ENCODE measurements around the gene PDGFC. TPM values are rescaled to one million over a fixed set of nuclear protein-coding genes. Genes with fewer than 3 reads are reported as not detected.

The PDGFC gene
- total RNA-seq, 1 donor from 2014 or later: 82.5 TPM

GRCh38 chr4:156896527-156896926, 75.1 kb downstream of the PDGFC start:
- TF ChIP-seq CTCF (IDR thresholded peaks at IDR 0.05; ENCODE audit: insufficient read depth, low read length, poor library complexity, severe bottlenecking): no peak
- DNase-seq (ENCODE audit: low read depth): no peak
- no peaks in the 10 kb centered on the region for H3K36me3 ChIP-seq (ENCODE audit: control insufficient read depth, insufficient read depth, low read length)

GRCh38 chr4:156894234-156894633, 77.4 kb downstream of the PDGFC start:
- Histone ChIP-seq H3K27me3 (ENCODE audit: control insufficient read depth, insufficient read depth, low read length) (no peaks in the 10 kb centered on the region), H3K4me3 (ENCODE audit: low read depth, low read length) (no peak overlapping the region), H3K36me3 (ENCODE audit: control insufficient read depth, insufficient read depth, low read length) (no peaks in the 10 kb centered on the region)
- no peak for TF ChIP-seq CTCF (IDR thresholded peaks at IDR 0.05; ENCODE audit: insufficient read depth, low read length, poor library complexity, severe bottlenecking)
- DNase-seq (ENCODE audit: low read depth): no peak

More at GRCh38 chr4:156896527-156896926, 75.1 kb downstream of the PDGFC start:
- no peaks in the 10 kb centered on the region for H3K27me3 ChIP-seq (ENCODE audit: control insufficient read depth, insufficient read depth, low read length)
- no peak overlapping the region for H3K4me3 ChIP-seq (ENCODE audit: low read depth, low read length)

- TF ChIP-seq CTCF (IDR thresholded peaks at IDR 0.05; ENCODE audit: insufficient read depth, low read length, poor library complexity, severe bottlenecking): no peak
- no peak overlapping the region for H3K4me3 ChIP-seq (ENCODE audit: low read depth, low read length)
- no peaks in the 10 kb centered on the region for H3K27me3 ChIP-seq (ENCODE audit: control insufficient read depth, insufficient read depth, low read length)
- no peak for DNase-seq (ENCODE audit: low read depth)
- H3K36me3 ChIP-seq (ENCODE audit: control insufficient read depth, insufficient read depth, low read length): no peaks in the 10 kb centered on the region
Observed at GRCh38 chr4:156892805-156893204, 78.8 kb downstream of the PDGFC start.

- H3K36me3 ChIP-seq (ENCODE audit: control insufficient read depth, insufficient read depth, low read length): no peaks in the 10 kb centered on the region
- H3K27me3 ChIP-seq (ENCODE audit: control insufficient read depth, insufficient read depth, low read length): no peaks in the 10 kb centered on the region
- peak; percentile 90 for DNase-seq (ENCODE audit: low read depth)
- no peak for TF ChIP-seq CTCF (IDR thresholded peaks at IDR 0.05; ENCODE audit: insufficient read depth, low read length, poor library complexity, severe bottlenecking)
- H3K4me3 ChIP-seq (ENCODE audit: low read depth, low read length): no peak overlapping the region
Observed at GRCh38 chr4:156889616-156890594, 81.7 kb downstream of the PDGFC start.

GRCh38 chr4:156888762-156889161, 82.8 kb downstream of the PDGFC start:
- DNase-seq (ENCODE audit: low read depth): peak; percentile 90

More at GRCh38 chr4:156888762-156889161, 82.8 kb downstream of the PDGFC start:
- no peak for TF ChIP-seq CTCF (IDR thresholded peaks at IDR 0.05; ENCODE audit: insufficient read depth, low read length, poor library complexity, severe bottlenecking)
- Histone ChIP-seq H3K36me3 (ENCODE audit: control insufficient read depth, insufficient read depth, low read length) (no peaks in the 10 kb centered on the region), H3K4me3 (ENCODE audit: low read depth, low read length) (no peak overlapping the region), H3K27me3 (ENCODE audit: control insufficient read depth, insufficient read depth, low read length) (no peaks in the 10 kb centered on the region)
